Stimulated activated CD4-positive, alpha-beta T cell treated with anti-CD3 and anti-CD28 coated beads, Interleukin-2, amount 100 ng/mL, for 4 hours (primary cell): ENCODE measurements around the gene PAX8.

Experiments
- DNase-seq: peaks from one replicate; pipeline ENCODE4 v3.0.0-alpha.2; 2020; ENCODE audit warnings: low read depth

Gene PAX8

GRCh38 chr2:113264713-113265403 lies 13.9 kb downstream of the PAX8 start:
- no peak for DNase-seq

DNA sequence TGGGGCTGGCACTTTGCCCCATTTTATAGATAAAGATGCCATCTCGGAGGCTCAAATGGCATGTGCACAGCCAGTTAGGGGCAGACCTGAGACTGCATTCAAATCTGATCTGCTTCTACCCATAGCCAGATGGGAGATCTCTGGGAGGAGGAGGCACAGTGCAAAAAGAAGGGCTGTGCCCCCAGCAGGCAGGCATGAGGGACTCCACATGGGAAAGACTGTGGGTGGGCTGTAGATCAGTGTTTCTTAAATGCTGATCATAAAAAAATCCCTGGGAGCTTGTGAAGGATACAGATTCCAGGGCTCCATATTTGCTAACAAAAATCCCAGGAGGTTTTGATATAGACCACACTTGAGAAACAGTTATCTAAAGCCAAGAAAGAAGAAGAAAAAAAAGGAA lies 15.2 kb downstream of the PAX8 start:
- no peak for DNase-seq

GRCh38 chr2:113260991-113261390 lies 17.7 kb downstream of the PAX8 start:
- no peak for DNase-seq

GRCh38 chr2:113258471-113259147 lies 20.1 kb downstream of the PAX8 start:
- no peak for DNase-seq

DNA sequence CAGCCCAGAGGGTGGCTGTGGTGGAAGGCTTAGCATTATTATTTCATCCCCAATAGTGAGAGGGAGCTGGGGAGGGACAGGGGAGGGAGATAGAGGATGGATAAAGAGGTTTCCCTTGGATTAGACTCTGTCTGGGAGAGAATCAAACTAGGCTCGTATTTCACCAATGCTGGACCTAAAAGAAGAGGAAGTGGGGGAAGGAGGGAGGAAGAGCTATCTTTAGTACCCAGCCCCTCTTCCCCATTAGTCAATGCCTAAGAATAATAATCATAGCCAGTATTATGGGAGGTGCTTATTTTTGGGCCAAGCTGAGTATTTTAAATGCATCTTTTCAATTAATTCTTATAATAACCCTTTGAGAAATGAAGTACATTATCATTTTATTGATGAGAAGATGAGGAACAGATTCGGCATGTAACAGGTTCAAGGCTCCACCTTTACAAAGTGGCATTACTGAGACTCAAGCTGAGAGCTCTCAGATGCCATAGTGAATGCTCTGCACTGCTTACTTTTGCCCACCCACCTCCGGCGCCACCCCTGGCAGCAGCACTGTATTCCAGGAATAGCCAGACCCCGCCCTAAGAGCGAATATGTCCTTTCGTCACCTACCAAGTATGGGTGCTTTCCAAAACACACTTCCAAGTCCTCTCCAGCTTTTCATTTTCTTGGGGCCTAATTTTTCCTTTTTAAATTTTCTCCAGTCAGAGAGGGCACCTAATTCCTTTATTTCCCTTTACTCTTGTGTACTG lies 21.0 kb downstream of the PAX8 start:
- DNase-seq: no peak

DNA sequence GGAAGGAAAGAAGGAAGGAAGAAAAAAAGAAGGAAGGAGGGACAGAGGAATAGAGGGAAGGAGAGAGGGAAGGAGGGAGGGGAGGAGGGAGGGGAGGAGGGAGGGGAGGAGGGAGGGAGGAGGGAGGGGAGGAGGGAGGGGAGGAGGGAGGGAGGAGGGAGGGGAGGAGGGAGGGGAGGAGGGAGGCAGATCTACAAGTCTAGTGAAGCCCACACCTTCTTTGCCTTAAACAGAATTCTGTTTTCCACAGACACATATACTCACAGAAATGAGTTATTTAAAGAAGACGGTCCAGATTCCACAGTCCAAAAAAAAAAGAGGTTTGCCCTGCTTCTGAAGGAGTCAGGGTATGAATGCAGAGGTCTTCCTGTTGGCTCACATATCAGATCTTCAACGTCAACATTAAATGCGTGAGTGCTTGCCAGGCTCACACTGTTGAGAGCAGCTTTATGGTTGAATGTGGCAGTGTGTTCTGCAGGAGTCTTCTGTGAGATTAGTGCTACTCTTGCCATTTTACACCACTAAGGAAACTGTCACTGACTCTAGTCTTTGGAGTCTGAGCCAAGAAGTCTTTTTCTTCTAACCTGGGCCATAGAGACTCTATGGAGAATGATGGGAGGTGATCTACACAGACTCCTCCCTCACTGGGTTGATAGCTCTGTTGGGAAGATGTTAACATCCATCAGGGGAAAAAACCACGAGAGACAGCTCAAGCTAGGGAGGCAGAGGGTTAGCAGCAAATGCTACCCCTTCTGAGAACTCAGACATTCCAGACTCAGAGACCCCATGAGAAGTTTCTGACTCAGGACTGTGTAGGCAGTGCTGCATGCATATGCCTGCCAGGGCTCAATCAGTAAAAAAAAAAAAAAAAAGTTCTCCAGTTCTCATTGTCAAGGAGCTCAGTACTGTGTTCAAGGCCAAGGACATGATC lies 23.3 kb downstream of the PAX8 start:
- DNase-seq: no peak

DNA sequence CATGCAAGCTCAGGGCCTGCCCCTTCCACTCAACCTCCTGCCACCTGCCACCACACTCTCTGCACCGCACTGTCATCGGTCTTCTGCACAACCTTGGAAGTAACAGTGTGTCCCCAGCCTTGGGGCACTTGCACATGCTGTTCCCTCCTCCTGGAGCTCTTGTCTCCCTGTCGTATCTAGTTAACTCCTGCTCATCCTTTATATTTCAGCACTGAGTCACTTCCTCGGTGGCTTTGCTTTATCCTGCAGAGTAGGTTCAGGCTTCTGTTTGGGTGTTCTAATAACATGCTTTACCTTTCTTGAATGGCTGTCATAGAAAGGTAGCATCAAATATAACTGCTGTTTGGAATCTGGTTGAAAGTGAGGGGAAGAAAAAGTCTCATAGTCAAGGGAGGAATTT lies 25.3 kb downstream of the PAX8 start:
- no peak for DNase-seq

- DNase-seq: no peak
These were observed 26.6 kb downstream of the PAX8 start for GRCh38 chr2:113252047-113252590.

- DNase-seq: no peak
These were observed 27.6 kb downstream of the PAX8 start for GRCh38 chr2:113251118-113251517.

DNA sequence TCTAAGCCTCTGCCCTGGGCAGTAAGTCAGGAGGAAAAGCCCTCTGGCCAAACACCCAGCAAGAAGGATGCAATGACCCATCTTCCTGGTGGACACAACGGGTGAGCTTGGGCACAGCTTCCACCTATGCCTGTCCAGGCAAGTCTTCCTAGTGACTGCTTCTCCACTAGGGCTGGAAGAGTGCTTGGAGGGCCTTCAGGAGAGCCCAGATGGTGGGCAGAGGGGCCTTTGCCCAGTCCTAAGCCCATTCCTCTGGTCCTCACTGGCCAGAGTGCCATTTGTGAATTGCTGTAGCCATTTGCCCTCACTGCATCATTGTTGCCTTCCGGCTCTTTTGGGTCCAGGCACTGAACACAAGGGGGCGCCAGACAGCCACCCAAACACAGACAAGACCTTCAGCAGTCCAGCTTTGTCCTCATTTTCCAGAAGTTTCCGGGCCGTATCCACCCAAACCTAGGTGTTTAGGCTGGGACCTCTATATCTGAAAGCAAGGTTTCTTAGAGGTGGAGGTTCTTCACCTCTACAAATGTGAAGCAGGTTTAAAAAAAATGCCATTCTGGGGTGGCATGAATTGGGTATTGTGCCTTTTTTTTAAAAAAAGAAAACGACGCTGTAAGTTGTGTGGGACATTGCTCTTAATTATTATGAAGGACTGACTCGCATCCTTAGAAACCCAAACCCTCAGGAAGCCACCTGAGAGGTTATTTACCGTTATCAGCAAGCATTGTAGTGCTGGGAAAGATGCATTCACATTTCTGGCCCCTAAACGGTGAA lies 29.5 kb downstream of the PAX8 start:
- peak; percentile 50 for DNase-seq

DNA sequence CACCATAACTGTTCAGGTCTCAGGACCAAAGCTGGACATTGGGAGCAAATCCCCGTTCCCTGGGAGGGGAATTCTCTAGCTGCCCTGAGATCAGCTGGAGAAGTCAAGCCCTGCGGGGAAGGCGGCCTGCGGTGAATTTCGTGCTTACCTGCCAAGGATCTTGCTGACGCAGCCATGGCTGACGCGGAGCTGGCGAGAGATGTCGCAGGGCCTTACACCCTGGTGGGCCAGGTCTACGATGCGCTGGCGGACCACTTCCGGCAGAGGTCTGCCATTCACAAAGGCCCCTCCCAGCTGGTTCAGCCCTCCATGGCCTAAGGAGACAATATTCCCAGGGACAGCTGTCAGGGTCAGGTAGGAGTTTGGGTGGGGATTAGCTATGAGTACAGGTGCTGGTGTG lies 32.1 kb downstream of the PAX8 start:
- DNase-seq: no peak

DNA sequence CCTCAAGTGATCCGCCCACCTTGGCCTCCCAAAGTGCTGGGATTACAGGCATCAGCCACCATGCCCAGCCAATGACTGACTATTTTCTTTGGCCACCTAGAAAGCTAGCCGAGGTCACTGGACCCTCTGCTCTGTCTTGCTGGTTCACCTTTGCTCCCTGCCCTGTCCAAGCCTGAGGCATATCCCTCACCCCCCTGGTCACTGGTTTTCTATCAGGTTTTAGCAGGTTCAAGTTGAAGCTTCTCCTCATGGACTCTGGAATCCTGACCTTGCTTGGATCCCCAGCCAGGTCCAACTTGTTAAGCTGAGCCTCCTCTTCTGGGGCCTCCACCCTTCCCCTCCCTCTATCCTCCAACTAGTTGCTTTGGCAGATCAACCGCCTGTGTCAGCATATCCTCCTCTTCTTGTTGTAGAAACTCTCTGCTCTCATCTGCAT lies 33.4 kb downstream of the PAX8 start:
- DNase-seq: no peak

DNA sequence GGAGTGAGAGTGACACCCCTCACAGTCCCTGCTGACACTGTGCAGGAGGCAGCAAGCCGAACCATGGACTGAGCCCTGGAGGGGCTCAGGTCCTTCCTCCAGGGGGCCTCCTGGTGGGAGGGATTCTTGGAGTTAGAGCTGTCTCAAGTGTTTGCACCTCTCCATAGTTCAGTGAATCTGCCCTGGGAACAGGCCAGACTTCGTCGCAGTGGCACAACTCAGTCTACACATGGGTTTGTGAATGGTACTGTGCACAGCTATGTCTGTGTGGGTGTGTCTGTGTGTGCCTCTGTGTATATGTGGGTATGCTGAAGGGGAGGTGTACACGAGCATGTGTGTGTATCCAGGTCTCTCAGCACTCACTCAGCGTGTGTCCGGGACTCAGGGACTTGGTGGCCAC lies 36.4 kb downstream of the PAX8 start:
- DNase-seq: no peak

- peak; percentile 37 for DNase-seq
These were observed 37.5 kb downstream of the PAX8 start for GRCh38 chr2:113240915-113241911.

- no peak for DNase-seq
These were observed 38.4 kb downstream of the PAX8 start for GRCh38 chr2:113240150-113240914.

GRCh38 chr2:113238871-113239839 lies 39.6 kb downstream of the PAX8 start:
- no peak for DNase-seq

DNA sequence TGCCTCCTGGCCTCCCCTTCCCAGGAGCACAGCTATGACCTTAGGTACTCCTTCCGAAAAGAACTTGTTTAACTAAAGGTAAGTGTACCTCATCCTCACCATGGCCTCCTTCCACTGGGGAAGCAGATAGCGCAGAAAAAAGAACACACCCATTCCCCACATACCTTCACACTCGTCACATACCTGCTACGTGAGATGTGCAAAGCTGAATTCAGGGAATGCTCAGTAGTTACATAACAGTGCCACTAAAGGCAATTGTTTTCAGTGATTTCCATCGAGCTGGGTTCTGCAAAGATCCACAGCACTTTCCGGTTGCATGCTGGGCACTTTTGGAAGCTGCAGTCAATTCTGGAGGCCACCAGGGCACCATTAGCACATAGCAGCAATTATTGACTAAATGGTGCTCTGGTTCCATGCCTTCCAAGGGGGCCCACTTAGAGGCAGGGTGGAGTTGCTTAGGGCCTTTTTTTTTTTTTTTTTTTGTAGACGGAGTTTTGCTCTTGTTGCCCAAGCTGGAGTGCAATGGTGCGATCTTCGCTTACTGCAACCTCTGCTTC lies 41.0 kb downstream of the PAX8 start:
- DNase-seq: no peak
